Large intestine (tissue), 3 donors: ENCODE results near the gene COL5A1. TPM values are rescaled to one million over a fixed set of nuclear protein-coding genes. Genes with fewer than 3 reads are reported as not detected.

Source experiments
- DNase-seq, 2 donors: peaks; one replicate each; pipeline versions ENCODE4 v3.0.0 to v3.0.0-alpha.2; 2013
- H3K27ac ChIP-seq: one replicate; pipeline ENCODE4 v1.5.1; 2013; ENCODE audit warnings: low read length
- H3K27me3 ChIP-seq: 2 replicates; pipeline ENCODE4 v1.6.1; 2013; ENCODE audit warnings: low read length; ENCODE audit not compliant: control insufficient read depth, insufficient read depth
- H3K36me3 ChIP-seq: 2 replicates; pipeline ENCODE4 v1.6.1; 2013; ENCODE audit warnings: low read length; ENCODE audit not compliant: control insufficient read depth, insufficient read depth
- H3K4me1 ChIP-seq: one replicate; pipeline ENCODE4 v1.6.1; 2013; ENCODE audit warnings: low read length; ENCODE audit not compliant: control insufficient read depth, insufficient read depth
- H3K4me3 ChIP-seq: one replicate; pipeline ENCODE4 v1.5.1; 2013; ENCODE audit warnings: low read length
- H3K9me3 ChIP-seq: one replicate; pipeline ENCODE4 v1.6.1; 2013; ENCODE audit warnings: mild to moderate bottlenecking, low read depth, low read length, moderate library complexity; ENCODE audit not compliant: control insufficient read depth
- WGBS: methylation state at CpG from one replicate; pipeline ENCODE4 v1.1.5; 2013; ENCODE audit warnings: low lambda C conversion rate; ENCODE audit not compliant: insufficient coverage; 5-methylcytosine and 5-hydroxymethylcytosine counted together
- polyA plus RNA-seq: library from polyadenylated mRNA; unstranded; fragments of 120-200 nt; gene quantifications from one replicate; pipeline ENCODE4 v1.2.1, GENCODE V29; 2013

Gene COL5A1
- polyA plus RNA-seq, 1 donor = 79.9 TPM

DNA sequence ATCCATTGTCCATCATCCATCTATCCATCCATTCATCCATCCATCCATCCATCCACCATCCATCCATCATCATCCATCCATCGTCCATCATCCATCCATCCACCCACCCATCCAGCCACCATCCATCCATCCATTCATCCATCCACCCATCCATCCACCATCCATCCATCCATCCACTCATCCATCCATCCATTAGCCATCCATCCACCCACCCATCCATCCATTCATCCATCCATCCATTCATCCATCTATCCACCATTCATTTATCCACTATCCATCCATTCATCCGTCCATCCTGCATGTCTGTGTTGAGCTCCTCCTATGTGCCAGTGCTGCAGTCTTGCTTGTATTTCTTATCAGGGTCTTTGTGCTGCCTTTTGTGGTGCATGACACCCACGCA lies 44.2 kb downstream of the COL5A1 start:
- no peak for DNase-seq
- 92% methylated on average over 2 of the region's 3 CpGs for WGBS
- Histone ChIP-seq H3K9me3 (peaks cover 11% of the 10 kb centered on the region), H3K27me3 (no peaks in the 10 kb centered on the region), H3K4me3 (no peak overlapping the region), H3K4me1 (no peaks in the 10 kb centered on the region), H3K36me3 (no peaks in the 10 kb centered on the region), H3K27ac (no peak overlapping the region)

DNA sequence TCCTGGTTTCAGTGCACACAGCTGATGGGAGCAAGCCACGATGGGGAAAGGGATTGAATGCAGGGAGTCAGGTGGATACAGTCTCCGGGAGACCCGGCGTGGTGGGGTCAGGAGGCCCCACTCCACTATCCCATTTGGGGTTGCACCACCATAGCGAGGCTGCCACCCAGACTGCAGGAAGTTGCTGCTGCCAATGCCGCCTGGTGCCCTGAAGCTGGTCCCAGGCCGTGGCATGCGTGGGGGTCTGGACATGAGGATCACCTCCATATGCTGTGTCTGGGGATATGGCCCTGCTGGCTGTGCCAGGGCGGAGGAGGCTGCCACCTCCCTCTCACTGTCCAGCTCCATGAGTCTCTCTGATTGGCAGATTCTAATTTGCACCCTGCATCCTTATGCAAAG lies 45.3 kb downstream of the COL5A1 start:
- Histone ChIP-seq H3K9me3 (peaks cover 11% of the 10 kb centered on the region), H3K27ac (no peak overlapping the region), H3K36me3 (peaks cover 2% of the 10 kb centered on the region), H3K4me1 (no peaks in the 10 kb centered on the region), H3K4me3 (no peak overlapping the region), H3K27me3 (no peaks in the 10 kb centered on the region)
- no CpG with 5 or more reads among the region's 9 CpGs for WGBS
- DNase-seq = no peak

DNA sequence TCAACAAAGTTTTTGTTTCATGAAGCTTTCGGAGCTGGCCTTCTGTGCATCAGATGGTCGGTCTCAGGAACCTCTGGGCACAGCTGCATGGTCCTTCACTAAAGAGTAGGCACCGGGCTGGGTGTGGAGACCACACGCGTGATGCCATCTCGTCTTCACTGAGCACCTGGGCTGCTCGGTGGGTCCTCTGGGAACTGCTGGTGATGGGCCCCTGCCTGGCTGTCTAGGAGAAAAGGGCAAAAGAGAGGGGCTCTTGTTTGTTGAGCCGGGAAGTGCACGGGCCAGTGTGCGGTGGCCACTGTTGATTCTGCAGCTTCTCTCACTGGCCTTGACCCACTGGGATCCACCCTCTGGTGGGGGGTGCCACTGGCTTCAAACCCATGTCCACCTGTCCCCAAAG lies 46.0 kb downstream of the COL5A1 start:
- H3K27ac ChIP-seq = no peak overlapping the region
- no peak overlapping the region for H3K4me3 ChIP-seq
- no peaks in the 10 kb centered on the region for H3K27me3 ChIP-seq
- H3K36me3 ChIP-seq = peaks cover 3% of the 10 kb centered on the region
- no CpG with 5 or more reads among the region's 10 CpGs for WGBS
- H3K4me1 ChIP-seq = no peaks in the 10 kb centered on the region
- no peak for DNase-seq
- H3K9me3 ChIP-seq = peaks cover 11% of the 10 kb centered on the region

DNA sequence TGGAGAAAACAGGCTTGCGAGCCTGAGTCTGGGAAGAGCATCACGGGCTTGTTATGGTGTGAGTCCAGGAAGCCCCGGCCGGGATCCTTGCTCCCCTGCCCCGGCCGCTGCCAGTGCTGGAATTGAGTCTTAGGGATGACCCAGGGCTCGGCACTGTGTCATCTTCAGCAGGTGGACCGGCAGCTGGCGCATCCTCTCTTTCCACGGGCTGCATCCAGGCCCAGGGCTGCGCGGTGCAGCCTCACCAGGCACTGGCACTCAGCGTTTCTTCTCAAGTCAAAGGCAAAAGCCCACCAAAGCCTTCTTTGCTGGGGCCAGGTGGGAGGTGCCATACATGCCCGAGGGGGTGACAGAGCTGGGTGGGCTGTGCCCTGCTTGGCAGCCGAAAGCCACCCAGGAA lies 46.6 kb downstream of the COL5A1 start:
- DNase-seq = no peak
- Histone ChIP-seq H3K27me3 (no peaks in the 10 kb centered on the region), H3K27ac (no peak overlapping the region), H3K4me1 (no peaks in the 10 kb centered on the region), H3K9me3 (peaks cover 11% of the 10 kb centered on the region), H3K4me3 (no peak overlapping the region), H3K36me3 (peaks cover 4% of the 10 kb centered on the region)
- no CpG with 5 or more reads among the region's 15 CpGs for WGBS

DNA sequence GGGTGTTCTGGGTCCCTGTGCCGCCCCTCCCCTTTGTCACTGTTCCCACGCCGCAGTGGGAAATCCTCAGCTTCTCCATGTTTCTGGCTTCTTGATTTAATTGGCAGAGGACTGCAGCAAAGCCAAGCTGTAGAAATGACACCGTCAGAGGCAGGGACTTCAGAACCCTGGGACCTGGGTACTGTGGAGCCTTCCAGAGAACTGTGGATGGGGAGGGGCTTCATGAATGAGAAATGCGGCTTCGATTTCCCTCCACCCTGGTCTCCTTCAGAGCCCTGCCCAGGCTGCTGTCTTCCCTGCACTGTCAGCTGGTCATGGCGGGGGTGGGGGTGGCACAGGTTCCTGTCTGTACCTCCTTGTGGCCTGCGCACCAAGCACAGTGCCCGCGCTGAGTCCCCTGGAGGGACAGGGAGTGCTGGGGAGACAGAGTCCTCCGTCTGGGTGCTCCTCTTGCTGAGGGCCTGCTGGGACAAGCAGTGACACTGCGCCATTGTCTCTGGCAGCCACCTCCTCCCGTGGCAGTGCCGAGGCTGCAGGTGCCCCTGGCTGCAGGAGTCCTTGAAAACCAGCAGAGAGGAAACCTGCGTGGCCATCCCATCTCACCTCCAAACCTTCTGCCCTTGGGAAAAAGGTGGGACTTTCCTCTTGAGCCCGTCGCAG lies 47.2 kb downstream of the COL5A1 start:
- Histone ChIP-seq H3K4me3 (no peak overlapping the region), H3K27me3 (no peaks in the 10 kb centered on the region), H3K9me3 (peaks cover 11% of the 10 kb centered on the region), H3K27ac (no peak overlapping the region), H3K36me3 (peaks cover 4% of the 10 kb centered on the region), H3K4me1 (no peaks in the 10 kb centered on the region)
- DNase-seq = no peak
- no CpG with 5 or more reads among the region's 17 CpGs for WGBS

DNA sequence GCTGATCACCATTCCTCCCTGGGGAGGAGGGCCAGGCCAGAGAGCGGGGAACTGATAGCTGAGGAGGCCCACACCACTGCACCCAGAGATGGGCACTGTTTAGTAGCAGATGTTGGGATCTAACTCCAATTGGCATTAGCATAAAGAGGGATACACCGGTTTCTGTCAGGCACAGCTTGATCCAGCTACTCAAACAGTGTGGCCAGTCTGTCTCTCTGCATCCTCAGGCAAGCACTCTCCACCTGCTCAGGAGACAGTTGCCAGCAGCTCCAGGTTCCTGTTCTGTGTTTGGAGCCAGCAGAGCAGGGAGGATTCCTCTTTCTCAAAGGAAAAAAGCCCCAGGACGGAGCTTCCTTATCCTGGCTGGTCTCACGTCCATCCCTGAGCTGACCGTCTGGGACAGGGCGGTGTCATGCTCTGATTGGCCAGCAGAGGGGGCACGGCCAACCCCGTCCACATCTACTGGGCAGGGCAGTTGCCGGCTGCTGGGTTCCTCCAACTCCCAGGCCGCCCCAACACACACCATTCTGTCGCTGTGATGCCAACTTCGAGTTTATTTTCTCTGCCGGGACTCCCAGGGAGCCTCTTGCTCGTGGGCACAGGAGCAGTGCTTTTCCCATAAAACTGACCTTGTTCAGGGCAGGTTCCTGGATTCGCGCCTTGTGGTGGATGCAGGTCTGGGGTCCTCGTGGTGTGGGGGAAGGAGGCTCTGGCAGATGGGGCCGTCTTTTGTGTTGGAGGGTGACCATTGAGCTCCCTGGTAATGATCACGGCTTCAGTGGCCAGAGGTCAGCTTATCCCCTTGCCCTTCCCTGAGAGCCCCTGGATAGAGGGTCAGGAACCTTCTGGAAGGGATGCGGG lies 47.9 kb downstream of the COL5A1 start:
- H3K4me3 ChIP-seq = no peak overlapping the region
- peaks cover 4% of the 10 kb centered on the region for H3K36me3 ChIP-seq
- no peak for DNase-seq
- no peaks in the 10 kb centered on the region for H3K27me3 ChIP-seq
- H3K27ac ChIP-seq = no peak overlapping the region
- 80% methylated on average over 1 of the region's 20 CpGs for WGBS
- H3K9me3 ChIP-seq = peaks cover 11% of the 10 kb centered on the region
- no peaks in the 10 kb centered on the region for H3K4me1 ChIP-seq

DNA sequence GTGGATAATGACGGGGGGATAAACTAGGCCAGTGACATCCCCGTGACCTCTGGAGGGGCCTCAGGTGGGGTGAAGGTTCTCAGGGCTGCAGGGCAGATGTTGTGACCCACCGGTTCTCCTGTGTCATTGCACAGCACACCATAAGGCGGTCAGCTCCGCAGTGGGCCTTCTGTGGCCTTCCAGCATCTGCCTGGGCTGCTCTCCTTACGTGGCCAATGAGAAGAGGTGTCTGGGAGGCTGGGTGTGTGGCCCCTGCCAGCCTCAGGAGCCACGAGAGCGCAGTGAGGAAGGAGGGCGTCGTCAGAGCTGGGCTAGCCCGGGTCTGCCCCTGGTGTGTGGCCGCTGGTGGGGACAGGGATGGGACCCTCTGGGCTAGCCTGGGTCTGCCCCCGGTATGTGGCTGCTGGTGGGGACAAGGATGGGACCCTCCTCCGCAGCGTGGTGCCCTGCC lies 48.7 kb downstream of the COL5A1 start:
- Histone ChIP-seq H3K4me1 (no peaks in the 10 kb centered on the region), H3K27ac (no peak overlapping the region), H3K9me3 (peaks cover 7% of the 10 kb centered on the region), H3K27me3 (no peaks in the 10 kb centered on the region), H3K4me3 (no peak overlapping the region), H3K36me3 (peaks cover 4% of the 10 kb centered on the region)
- WGBS = no CpG with 5 or more reads among the region's 15 CpGs
- no peak for DNase-seq

DNA sequence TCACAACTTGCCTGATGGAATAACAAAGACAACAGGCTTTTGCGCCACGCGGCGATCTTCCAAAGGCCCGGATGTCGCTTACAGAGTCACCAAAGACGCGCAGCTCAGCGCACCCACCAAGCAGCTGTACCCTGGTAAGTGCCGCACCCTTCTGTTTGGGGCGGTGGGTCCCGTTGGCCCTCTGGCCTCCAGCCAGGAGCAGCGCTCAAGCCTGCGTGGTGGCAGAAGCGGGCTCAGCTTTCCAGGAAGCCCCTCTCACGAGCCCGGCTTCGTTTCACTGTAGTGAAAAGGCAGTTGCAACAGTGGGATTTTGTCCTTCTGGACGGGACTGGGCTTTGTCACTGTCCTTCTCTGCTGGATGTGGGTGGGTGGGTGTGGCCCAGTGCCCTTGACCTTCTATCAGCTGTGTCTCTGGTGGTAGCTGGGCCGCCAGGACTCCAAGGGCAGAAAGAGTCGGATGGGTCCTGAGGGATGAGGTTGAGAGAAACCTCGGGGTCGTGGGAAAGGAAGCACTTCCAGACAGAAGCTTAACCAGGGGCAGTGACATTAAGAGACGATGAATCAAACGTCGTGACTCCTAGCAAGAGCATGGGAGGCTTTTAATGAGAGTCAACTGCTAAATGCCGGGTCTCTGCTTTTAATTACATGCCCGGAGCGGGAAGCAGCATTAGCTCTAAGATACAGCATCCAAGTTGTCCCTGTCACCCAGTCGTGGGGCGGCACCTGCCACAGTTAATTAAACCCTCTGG lies 49.5 kb downstream of the COL5A1 start:
- Histone ChIP-seq H3K9me3 (no peaks in the 10 kb centered on the region), H3K27ac (no peak overlapping the region), H3K36me3 (peaks cover 4% of the 10 kb centered on the region), H3K4me1 (no peaks in the 10 kb centered on the region), H3K27me3 (no peaks in the 10 kb centered on the region), H3K4me3 (no peak overlapping the region)
- no peak for DNase-seq
- WGBS = no CpG with 5 or more reads among the region's 31 CpGs

DNA sequence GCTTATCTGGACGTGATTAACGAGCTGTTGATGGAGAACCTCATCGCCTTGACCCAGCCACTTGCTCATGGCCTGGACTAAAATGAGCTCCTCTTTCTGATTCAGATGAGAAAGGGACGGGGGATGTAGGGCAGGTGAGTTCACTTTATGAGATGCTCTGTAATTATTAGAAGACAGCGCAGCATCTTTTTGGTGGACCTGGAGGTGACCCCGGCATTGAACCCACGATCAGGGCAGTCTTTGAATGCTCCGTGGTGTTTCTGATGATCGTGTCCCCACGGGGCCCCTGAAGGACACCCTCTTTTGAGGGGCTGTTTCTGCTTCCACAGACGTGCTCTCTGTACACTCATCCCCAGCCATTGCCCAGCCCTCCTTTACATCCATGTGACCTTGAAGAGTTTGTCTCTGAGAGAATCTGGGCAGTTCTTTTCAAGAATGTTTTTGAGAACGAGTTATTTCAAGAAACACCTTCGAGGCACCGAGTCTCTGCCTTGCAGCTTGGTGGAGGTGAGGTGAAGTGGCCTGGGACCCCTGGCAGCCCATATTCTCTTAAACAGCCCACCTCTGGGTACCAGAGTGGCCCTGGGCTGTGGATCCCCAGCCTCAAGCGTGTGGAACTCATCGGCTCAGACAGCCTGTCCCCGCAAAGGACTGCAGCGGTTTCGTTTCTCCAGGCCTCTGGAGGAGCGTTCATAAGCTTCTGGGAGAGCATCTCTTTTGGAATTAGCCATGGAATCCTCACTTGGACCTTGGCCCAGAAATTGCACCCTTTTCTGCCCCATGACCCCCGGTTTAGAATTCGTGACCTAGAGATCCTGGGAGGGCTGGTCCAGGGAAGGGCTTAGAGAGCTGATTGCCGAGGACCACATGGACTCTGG lies 50.3 kb downstream of the COL5A1 start:
- WGBS = no CpG with 5 or more reads among the region's 23 CpGs
- no peaks in the 10 kb centered on the region for H3K4me1 ChIP-seq
- no peak overlapping the region for H3K4me3 ChIP-seq
- H3K27ac ChIP-seq = no peak overlapping the region
- no peaks in the 10 kb centered on the region for H3K9me3 ChIP-seq
- DNase-seq = no peak
- H3K36me3 ChIP-seq = peaks cover 4% of the 10 kb centered on the region
- H3K27me3 ChIP-seq = no peaks in the 10 kb centered on the region

DNA sequence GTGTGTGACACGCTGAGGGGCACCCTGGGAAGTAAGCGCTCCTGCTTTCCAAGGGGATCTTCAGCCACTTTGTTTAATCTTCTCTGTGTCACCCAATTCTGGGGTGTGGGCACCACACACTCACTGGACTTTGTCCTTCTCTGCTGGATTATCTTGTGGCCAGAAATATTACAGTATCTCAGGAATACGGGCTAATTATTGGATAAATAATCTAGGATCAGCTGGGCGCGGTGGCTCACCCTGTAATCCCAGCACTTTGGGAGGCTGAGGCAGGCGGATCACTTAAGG lies 50.9 kb downstream of the COL5A1 start:
- Histone ChIP-seq H3K27ac (no peak overlapping the region), H3K9me3 (no peaks in the 10 kb centered on the region), H3K27me3 (no peaks in the 10 kb centered on the region), H3K4me1 (no peaks in the 10 kb centered on the region), H3K4me3 (no peak overlapping the region), H3K36me3 (peaks cover 4% of the 10 kb centered on the region)
- DNase-seq = no peak
- no CpG with 5 or more reads among the region's 6 CpGs for WGBS
